IMR-90 (cell line): ENCODE data around the gene TMEM238.

Experiments used
- FOS ChIP-seq: fragments of 150-350 bp; IDR thresholded peaks from 2 replicates; pipeline ENCODE4 v1.6.1; 2016; ENCODE audit warnings: low read depth, low read length
- MAFK ChIP-seq: IDR thresholded peaks from 2 replicates; pipeline ENCODE4 v1.6.1; 2012; ENCODE audit warnings: low read depth, low read length, improper control_type of control experiment
- MAZ ChIP-seq: IDR thresholded peaks from 2 replicates; pipeline ENCODE4 v1.6.1; 2012; ENCODE audit warnings: low read depth, mild to moderate bottlenecking, low read length, improper control_type of control experiment, moderate library complexity, borderline replicate concordance
- MXI1 ChIP-seq: IDR thresholded peaks from 2 replicates; pipeline ENCODE4 v1.6.1; 2012; ENCODE audit warnings: low read depth, mild to moderate bottlenecking, low read length, moderate library complexity, borderline replicate concordance
- NFE2L2 ChIP-seq: fragments of 150-350 bp; IDR thresholded peaks from 2 replicates; pipeline ENCODE4 v1.6.1; 2016; ENCODE audit warnings: low read depth, mild to moderate bottlenecking, low read length
- POLR2A ChIP-seq: IDR thresholded peaks from 2 replicates; pipeline ENCODE4 v1.6.1; 2012; ENCODE audit warnings: mild to moderate bottlenecking, low read depth, low read length
- RAD21 ChIP-seq: IDR thresholded peaks from 2 replicates; pipeline ENCODE4 v1.6.1; 2012; ENCODE audit warnings: low read length, improper control_type of control experiment
- USF2 ChIP-seq: fragments of 150-350 bp; IDR thresholded peaks from 2 replicates; pipeline ENCODE4 v1.6.1; 2017; ENCODE audit warnings: mild to moderate bottlenecking, antibody characterized with exemption, low read length, low read depth
- TF ChIP-seq, protein P1 (sequence below): conservative IDR thresholded peaks from 2 replicates; pipeline ENCODE4 v1.5.1; 2012; ENCODE audit warnings: mild to moderate bottlenecking, low read depth, low read length, improper control_type of control experiment

DNA sequence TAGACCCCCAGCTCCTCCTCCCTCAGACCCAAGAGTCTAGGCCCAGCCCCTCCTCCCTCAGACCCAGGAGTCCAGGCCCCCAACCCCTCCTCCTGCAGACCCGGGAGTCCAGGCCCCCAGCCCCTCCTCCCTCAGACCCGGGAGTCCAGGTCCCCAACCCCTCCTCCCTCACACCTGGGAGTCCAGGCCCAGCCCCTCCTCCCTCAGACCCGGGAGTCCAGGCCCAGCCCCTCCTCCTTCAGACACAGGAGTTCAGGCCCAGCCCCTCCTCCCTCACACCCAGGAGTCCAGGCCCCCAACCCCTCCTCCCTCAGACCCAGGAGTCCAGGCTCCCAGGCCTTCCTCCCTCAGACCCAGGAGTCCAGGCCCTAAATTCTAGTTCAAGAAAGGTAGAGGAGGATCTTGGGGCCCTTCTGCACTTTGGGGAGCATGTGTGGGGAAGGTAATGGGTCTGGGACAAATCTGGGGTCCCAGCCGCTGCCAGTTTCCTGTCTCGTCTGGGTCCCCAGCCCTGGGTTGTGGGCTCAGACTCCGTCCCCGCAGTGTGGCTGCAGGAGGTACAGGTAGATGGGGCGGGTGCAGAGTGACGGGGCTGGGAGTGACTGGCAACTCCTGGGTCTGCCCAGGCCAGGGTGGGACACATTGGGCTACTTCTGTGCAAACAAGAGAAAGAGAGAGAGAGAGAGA, 10.6 kb downstream of the TMEM238 start:
- TF ChIP-seq, protein P1, sequence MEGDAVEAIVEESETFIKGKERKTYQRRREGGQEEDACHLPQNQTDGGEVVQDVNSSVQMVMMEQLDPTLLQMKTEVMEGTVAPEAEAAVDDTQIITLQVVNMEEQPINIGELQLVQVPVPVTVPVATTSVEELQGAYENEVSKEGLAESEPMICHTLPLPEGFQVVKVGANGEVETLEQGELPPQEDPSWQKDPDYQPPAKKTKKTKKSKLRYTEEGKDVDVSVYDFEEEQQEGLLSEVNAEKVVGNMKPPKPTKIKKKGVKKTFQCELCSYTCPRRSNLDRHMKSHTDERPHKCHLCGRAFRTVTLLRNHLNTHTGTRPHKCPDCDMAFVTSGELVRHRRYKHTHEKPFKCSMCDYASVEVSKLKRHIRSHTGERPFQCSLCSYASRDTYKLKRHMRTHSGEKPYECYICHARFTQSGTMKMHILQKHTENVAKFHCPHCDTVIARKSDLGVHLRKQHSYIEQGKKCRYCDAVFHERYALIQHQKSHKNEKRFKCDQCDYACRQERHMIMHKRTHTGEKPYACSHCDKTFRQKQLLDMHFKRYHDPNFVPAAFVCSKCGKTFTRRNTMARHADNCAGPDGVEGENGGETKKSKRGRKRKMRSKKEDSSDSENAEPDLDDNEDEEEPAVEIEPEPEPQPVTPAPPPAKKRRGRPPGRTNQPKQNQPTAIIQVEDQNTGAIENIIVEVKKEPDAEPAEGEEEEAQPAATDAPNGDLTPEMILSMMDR = no peak
- TF ChIP-seq MAFK (no peak), NFE2L2 (no peak), POLR2A (no peak), FOS (no peak), USF2 (no peak), MAZ (no peak; the same call in 1 of the 2 replicates), MXI1 (no peak), RAD21 (no peak)
